Smooth muscle cell of trachea (primary cell): ENCODE results near the gene NAA50. TPM values are rescaled to one million over a fixed set of nuclear protein-coding genes. Genes with fewer than 3 reads are reported as not detected.

Source experiments
- total RNA-seq: library from RNA; depleted of rRNA; stranded (reverse); fragments of >200 nt; gene quantifications from 2 replicates; pipeline ENCODE4 v1.2.1, GENCODE V29; 2014

The NAA50 gene
- 203 and 358 TPM in 2 replicates for total RNA-seq

DNA sequence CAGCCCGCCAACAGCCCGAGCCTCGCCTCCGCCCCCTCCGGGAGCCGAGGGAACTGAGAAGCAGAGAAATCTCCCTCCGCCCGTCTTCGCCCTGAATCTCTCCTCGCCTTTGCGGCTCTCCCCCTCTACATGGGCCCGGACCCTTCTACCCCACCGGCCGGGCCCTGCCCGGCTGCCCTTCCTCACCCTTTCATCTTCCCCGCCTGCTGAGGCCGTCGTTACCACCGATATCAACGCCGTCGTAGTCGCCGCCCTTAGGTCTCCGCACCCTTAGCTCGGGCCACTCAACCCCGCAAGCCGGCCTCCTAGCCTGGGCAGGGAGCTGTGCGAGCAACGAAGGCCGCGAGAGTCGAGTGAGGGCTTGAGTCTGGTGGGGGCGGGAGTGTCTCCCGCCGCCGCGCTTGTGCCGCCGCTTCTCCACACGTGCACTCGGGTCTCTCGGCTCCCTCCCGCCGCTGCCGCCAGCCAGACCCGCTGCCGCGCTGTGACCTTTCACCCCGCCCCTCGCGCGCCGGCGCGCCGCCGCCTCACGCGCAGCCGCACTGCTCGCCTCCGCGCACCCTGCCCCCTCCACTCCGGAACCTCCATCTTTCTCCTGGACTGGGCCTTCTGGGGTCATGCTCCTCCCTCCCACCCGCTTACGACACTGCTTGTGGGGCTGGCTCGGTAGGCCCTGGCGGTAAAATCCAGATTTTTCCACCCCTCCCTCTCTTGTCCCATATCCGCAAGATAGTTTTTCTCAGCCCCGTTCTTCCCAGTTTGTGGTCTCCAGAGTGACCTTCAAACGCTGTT, at the start of gene NAA50:
Gene NAA50 (minus strand): TSS at position 494 of the 792 bp plus-strand sequence. CDS start 300 bp downstream, at position 194.

DNA sequence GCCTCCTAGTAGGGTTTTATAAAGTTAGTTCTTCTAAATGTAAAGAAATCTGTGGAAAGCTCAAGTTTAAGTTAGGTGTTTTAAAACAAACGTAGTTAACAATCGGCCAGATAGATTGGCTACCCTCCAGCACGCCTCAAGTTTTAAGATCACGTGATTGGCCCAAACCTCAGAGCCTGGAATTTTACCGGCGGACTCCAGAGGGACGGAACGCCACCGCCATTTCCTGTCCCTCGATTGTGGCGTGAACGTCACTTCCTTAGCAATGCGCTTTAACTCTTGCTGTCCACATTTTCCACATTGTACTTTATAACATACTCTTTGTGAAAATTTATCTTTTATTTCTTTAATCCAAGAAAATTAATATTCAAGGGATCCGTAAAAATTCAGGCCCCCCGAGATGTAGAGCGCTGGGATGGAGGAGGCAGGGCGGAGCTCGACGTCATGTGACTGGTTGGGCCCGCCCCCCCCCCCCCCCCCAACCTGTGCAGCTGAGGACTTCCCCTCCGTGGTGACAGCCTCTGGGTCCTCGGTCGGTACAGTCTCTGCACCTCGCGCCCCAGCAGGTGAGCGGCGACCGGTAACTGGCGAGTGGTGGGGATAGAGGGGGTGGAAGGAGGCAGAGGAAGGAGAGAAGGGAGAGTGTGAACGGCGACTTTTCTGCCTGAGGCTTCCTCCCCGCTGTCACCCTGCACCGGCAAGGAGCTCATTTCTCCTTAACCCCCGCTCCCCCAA, 666 bp upstream of the NAA50 start, which contains the start of gene ATP6V1A:
Gene ATP6V1A (plus strand): TSS at position 488 of the 735 bp plus-strand sequence. CDS start 31,719 bp downstream, outside the sequence.

DNA sequence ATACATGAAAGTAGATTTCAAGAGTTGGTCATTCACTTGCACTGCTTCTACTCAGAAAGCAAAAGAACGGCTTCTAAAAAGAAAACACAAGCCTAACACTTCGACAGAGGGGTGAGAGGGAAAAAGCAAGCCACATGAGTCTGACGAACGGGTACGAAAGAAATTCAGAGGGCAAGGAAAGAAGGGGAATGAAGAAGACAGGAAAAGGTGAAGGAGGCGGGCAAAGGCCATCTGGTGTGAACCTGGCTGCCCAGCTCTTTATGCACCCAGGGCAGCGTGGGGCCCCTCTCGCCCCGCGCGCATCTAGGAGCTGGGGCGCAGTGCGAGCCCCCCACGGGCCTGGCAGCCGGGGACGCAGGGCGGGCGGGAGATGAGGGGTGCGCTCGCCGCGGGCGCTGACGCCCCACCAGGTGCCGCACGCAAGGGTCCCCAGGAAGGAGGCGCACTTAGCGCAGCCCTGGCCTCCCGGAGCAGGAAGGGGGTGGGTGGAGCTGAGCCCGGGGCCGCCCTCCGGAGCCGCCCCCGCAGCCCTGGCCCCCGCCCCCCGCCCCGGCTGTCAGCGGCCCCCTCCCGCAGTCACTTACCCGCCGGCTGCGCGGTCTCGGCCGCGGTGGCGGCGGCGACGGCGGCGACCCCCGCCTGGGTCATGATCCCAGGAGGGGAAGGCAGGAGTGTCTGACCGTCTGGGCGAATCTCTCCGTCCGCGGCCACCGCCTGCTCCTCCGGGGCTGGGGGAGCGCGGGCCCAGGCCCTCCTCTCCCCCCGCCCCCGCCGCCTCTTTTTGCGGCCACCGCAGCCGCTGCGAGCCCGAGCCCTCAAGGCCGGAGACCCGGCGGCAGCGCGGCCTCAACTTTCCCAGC, 50.0 kb downstream of the NAA50 start, which contains the start of gene USF3:
Gene USF3 (minus strand): TSS at position 857 of the 860 bp plus-strand sequence. CDS start 21,764 bp downstream, outside the sequence.

Other genes with a start within 250 kb of the NAA50 start
- 9.6 and 20.8 TPM in 2 replicates for gene SPICE1, start 231.1 kb downstream of the NAA50 start, total RNA-seq
- gene SIDT1, start 213.7 kb downstream of the NAA50 start, total RNA-seq: not detected in 2 replicates
- 9.4 and 12.9 TPM in 2 replicates for gene USF3, start 49.6 kb downstream of the NAA50 start, total RNA-seq
- gene ATP6V1A, start 786 bp upstream of the NAA50 start, total RNA-seq: 142 TPM in 2 replicates
- gene GRAMD1C, start 92.5 kb upstream of the NAA50 start, total RNA-seq: 3.8 and 7.1 TPM in 2 replicates
- 0.66 and 0.73 TPM in 2 replicates for gene ZDHHC23, start 201.8 kb upstream of the NAA50 start, total RNA-seq